ENCODE measurements around the gene DPP3. TPM values are rescaled to one million over a fixed set of nuclear protein-coding genes. Genes with fewer than 3 reads are reported as not detected.

DPP3 gene
- polyA plus RNA-seq, 3 donors = 22.4 to 37.0 (median 26.7) TPM

DNA sequence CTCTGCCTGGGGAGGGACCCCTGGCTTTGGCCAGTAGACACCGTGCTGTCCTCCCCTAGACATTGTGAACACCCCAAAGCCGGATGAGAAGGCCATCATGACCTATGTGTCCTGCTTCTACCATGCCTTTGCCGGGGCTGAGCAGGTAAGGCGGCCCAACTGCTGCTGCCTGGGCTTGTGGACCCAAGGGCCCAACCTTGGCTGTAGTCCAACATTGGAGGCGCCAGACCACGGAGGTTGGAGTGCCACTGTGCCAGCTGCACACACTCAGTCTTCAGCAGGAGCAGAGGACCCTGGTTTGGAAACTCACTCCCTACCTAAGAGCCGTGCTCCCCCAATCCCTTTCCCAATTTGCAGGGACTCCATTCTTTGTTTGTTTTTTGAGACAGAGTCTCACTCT lies 75.9 kb downstream of the DPP3 start:
- Histone ChIP-seq H3K27ac (ENCODE audit: low read depth in 1 of 2, low read length in 2 of 2) (no peak overlapping the region), H3K4me2 (replicated peaks; ENCODE audit: extremely low read depth, low read length, poor library complexity, severe bottlenecking) (no peak overlapping the region), H3K9ac (ENCODE audit: insufficient read depth, low read length, poor library complexity, severe bottlenecking) (no peak overlapping the region), H3K36me3 (replicated peaks in 1 of 2; ENCODE audit: control insufficient read depth in 1 of 2, insufficient read depth in 2 of 2, low read length in 2 of 2) (no peaks in the 10 kb centered on the region), H3K9me3 (replicated peaks in 1 of 2; ENCODE audit: control insufficient read depth in 1 of 2, insufficient read depth in 1 of 2, low read length in 2 of 2) (no peaks in the 10 kb centered on the region), H3K79me2 (ENCODE audit: insufficient read depth, low read length) (no peaks in the 10 kb centered on the region), H4K20me1 (ENCODE audit: insufficient read depth, low read length) (no peaks in the 10 kb centered on the region), H3K27me3 (ENCODE audit: control insufficient read depth in 2 of 2, insufficient read depth in 2 of 2, low read length in 2 of 2) (peaks cover 3 to 19% of the 10 kb centered on the region in 2 donors), H3K4me3 (replicated peaks in 1 of 3; ENCODE audit: low read depth in 2 of 3, low read length in 3 of 3) (no peak overlapping the region), H3K4me1 (ENCODE audit: control insufficient read depth in 1 of 2, insufficient read depth in 2 of 2, low read length in 2 of 2) (peaks cover 0 to 5% of the 10 kb centered on the region in 2 donors), H2AFZ (ENCODE audit: insufficient read depth, low read depth, low read length, poor library complexity, severe bottlenecking) (no peak overlapping the region)
- Mint-ChIP-seq H3K9me3 (peaks cover 0 to 2% (median 0%) of the 10 kb centered on the region in 7 donors), H3K27me3 (ENCODE audit: low read depth in 3 of 3) (peaks cover 22 to 38% (median 23%) of the 10 kb centered on the region in 3 donors), H3K27ac (peak overlapping the region in 1 of 7 donors; percentile 22), H3K4me3 (no peak overlapping the region), H3K4me1 (peaks cover 8% of the 10 kb centered on the region), H3K36me3 (no peaks in the 10 kb centered on the region)
- DNase-seq = no peak
- intact Hi-C loops (cut with micrococcal nuclease) = no loop called here
- 83% methylated on average over 5 of the region's 7 CpGs for WGBS (ENCODE audit: insufficient coverage)
- TF ChIP-seq CTCF (IDR thresholded peaks at IDR 0.05) = no peak

- Histone ChIP-seq H3K4me1 (ENCODE audit: control insufficient read depth in 1 of 2, insufficient read depth in 2 of 2, low read length in 2 of 2) (peaks cover 0 to 5% of the 10 kb centered on the region in 2 donors), H3K4me3 (replicated peaks in 1 of 3; ENCODE audit: low read depth in 2 of 3, low read length in 3 of 3) (no peak overlapping the region), H3K27ac (ENCODE audit: low read depth in 1 of 2, low read length in 2 of 2) (no peak overlapping the region), H3K27me3 (ENCODE audit: control insufficient read depth in 2 of 2, insufficient read depth in 2 of 2, low read length in 2 of 2) (peaks cover 3 to 19% of the 10 kb centered on the region in 2 donors), H2AFZ (ENCODE audit: insufficient read depth, low read depth, low read length, poor library complexity, severe bottlenecking) (no peak overlapping the region), H3K4me2 (replicated peaks; ENCODE audit: extremely low read depth, low read length, poor library complexity, severe bottlenecking) (no peak overlapping the region), H4K20me1 (ENCODE audit: insufficient read depth, low read length) (no peaks in the 10 kb centered on the region), H3K79me2 (ENCODE audit: insufficient read depth, low read length) (no peaks in the 10 kb centered on the region), H3K9ac (ENCODE audit: insufficient read depth, low read length, poor library complexity, severe bottlenecking) (no peak overlapping the region), H3K36me3 (replicated peaks in 1 of 2; ENCODE audit: control insufficient read depth in 1 of 2, insufficient read depth in 2 of 2, low read length in 2 of 2) (no peaks in the 10 kb centered on the region), H3K9me3 (replicated peaks in 1 of 2; ENCODE audit: control insufficient read depth in 1 of 2, insufficient read depth in 1 of 2, low read length in 2 of 2) (no peaks in the 10 kb centered on the region)
- peak overlapping the region in 1 of 2 donors; percentile 31 for H3K4me3 Mint-ChIP-seq
- DNase-seq = no peak
- peaks cover 8% of the 10 kb centered on the region for H3K4me1 Mint-ChIP-seq
- WGBS (ENCODE audit: insufficient coverage) = 97% methylated on average over 21 of the region's 24 CpGs
- no peak for TF ChIP-seq CTCF (IDR thresholded peaks at IDR 0.05)
- H3K36me3 Mint-ChIP-seq = no peaks in the 10 kb centered on the region
- peak overlapping the region in 1 of 7 donors; percentile 10 for H3K27ac Mint-ChIP-seq
- intact Hi-C loops (cut with micrococcal nuclease) = no loop called here
- H3K27me3 Mint-ChIP-seq (ENCODE audit: low read depth in 3 of 3) = peaks cover 21 to 38% (median 23%) of the 10 kb centered on the region in 3 donors
- peaks cover 0 to 2% (median 0%) of the 10 kb centered on the region in 7 donors for H3K9me3 Mint-ChIP-seq
Measured at GRCh38 chr11:66557733-66558326, 77.6 kb downstream of the DPP3 start.

Small RNAs within 50 kb of the gene (small RNA-seq; reads per million reads assigned to genes)
- gene RF00416 (ENCODE audit: insufficient read length, low read depth) = not detected

Other genes with a start within 250 kb of the DPP3 start
- gene KLC2, start 222.7 kb upstream of the DPP3 start, polyA plus RNA-seq = 1 to 10 TPM in 1 of 3 donors, under 1 TPM in 2; 0.67 to 2.9 (median 0.90) TPM
- gene RAB1B, start 211.8 kb upstream of the DPP3 start, polyA plus RNA-seq = 10 to 100 TPM; 17.9 to 90.5 (median 18.8) TPM
- 1 to 10 TPM in 1 of 3 donors, not detected in 2; 1.2 TPM for gene CNIH2, start 202.3 kb upstream of the DPP3 start, polyA plus RNA-seq
- gene YIF1A, start 191.3 kb upstream of the DPP3 start, polyA plus RNA-seq = 10 to 100 TPM; 50.0 to 81.1 (median 63.8) TPM
- gene TMEM151A, start 188.5 kb upstream of the DPP3 start, polyA plus RNA-seq = not detected
- under 1 TPM in 2 of 3 donors, not detected in 1; 0.05 to 0.13 TPM for gene CD248, start 163.4 kb upstream of the DPP3 start, polyA plus RNA-seq
- 10 to 100 TPM in 1 of 3 donors, 1 to 10 TPM in 2; 6.1 to 15.4 (median 7.6) TPM for gene RIN1, start 144.0 kb upstream of the DPP3 start, polyA plus RNA-seq
- gene BRMS1, start 135.3 kb upstream of the DPP3 start, polyA plus RNA-seq = 10 to 100 TPM; 49.0 to 65.2 (median 62.0) TPM
- gene B4GAT1, start 132.8 kb upstream of the DPP3 start, polyA plus RNA-seq = 1 to 10 TPM in 2 of 3 donors, under 1 TPM in 1; 0.75 to 1.7 (median 1.7) TPM
- 1 to 10 TPM in 1 of 3 donors, under 1 TPM in 1, not detected in 1; 0.11 to 1.3 TPM for gene SLC29A2, start 108.7 kb upstream of the DPP3 start, polyA plus RNA-seq
- not detected for gene NPAS4, start 59.4 kb upstream of the DPP3 start, polyA plus RNA-seq
- 10 to 100 TPM; 14.7 to 64.6 (median 59.6) TPM for gene MRPL11, start 41.6 kb upstream of the DPP3 start, polyA plus RNA-seq
- 10 to 100 TPM; 11.3 to 13.2 (median 12.6) TPM for gene PELI3, start 13.5 kb upstream of the DPP3 start, polyA plus RNA-seq
- gene BBS1, start 30.2 kb downstream of the DPP3 start, polyA plus RNA-seq = 1 to 10 TPM; 1.3 to 8.5 (median 3.5) TPM
- 10 to 100 TPM; 10.9 to 14.0 (median 11.9) TPM for gene ZDHHC24, start 65.6 kb downstream of the DPP3 start, polyA plus RNA-seq
- gene ACTN3, start 66.5 kb downstream of the DPP3 start, polyA plus RNA-seq = not detected
- 1 to 10 TPM; 1.5 to 3.5 (median 2.3) TPM for gene CTSF, start 88.2 kb downstream of the DPP3 start, polyA plus RNA-seq
- gene CCDC87, start 112.6 kb downstream of the DPP3 start, polyA plus RNA-seq = not detected
- 10 to 100 TPM; 26.9 to 67.9 (median 37.0) TPM for gene CCS, start 112.8 kb downstream of the DPP3 start, polyA plus RNA-seq
- 10 to 100 TPM; 21.9 to 46.7 (median 42.6) TPM for gene RBM14, start 136.2 kb downstream of the DPP3 start, polyA plus RNA-seq
- 100 to 1,000 TPM; 112 to 153 (median 153) TPM for gene RBM4, start 158.3 kb downstream of the DPP3 start, polyA plus RNA-seq
- 10 to 100 TPM in 2 of 3 donors, 1 to 10 TPM in 1; 7.8 to 14.3 (median 11.2) TPM for gene RBM4B, start 197.5 kb downstream of the DPP3 start, polyA plus RNA-seq
- not detected for gene SPTBN2, start 248.8 kb downstream of the DPP3 start, polyA plus RNA-seq

All from CD14-positive monocyte (primary cell).